Measurements from ENCODE around the gene COBL. TPM values are rescaled to one million over a fixed set of nuclear protein-coding genes. Genes with fewer than 3 reads are reported as not detected.

COBL gene
- total and polyA plus RNA-seq, 2 of the 8 experiments (the other 6 are each of a cell fraction or from before 2014, with no cell fraction given): 13.8 to 40.4 TPM

- DNase-seq (ENCODE audit: low read depth in 1 of 2, low spot score in 2 of 2): no peak
- Histone ChIP-seq H3K9ac (replicated peaks in 1 of 4; ENCODE audit: extremely low read depth in 1 of 4, low read depth in 3 of 4, low read length in 3 of 4) (no peak overlapping the region), H2BK5ac (ENCODE audit: low read depth, low read length) (no peak overlapping the region), H3K4ac (replicated peaks; ENCODE audit: insufficient read length, low read depth, low read length) (no peak overlapping the region), H3K27me3 (replicated peaks in 1 of 4; ENCODE audit: control insufficient read depth in 3 of 4, extremely low read depth in 1 of 4, insufficient read depth in 3 of 4, low read length in 3 of 4) (no peaks in the 10 kb centered on the region), H3K18ac (ENCODE audit: extremely low read depth, low read length) (no peak overlapping the region), H3K23ac (ENCODE audit: insufficient read length) (no peak overlapping the region), H2AFZ (ENCODE audit: low read length) (no peak overlapping the region), H3K79me2 (ENCODE audit: control insufficient read depth in 1 of 2, insufficient read depth in 2 of 2, low read length in 2 of 2) (peaks cover 3 to 91% of the 10 kb centered on the region in 2 experiments), H4K20me1 (replicated peaks in 1 of 2; ENCODE audit: control insufficient read depth in 1 of 2, insufficient read depth in 2 of 2, low read length in 2 of 2) (peaks cover 0 to 8% of the 10 kb centered on the region in 2 experiments), H2BK15ac (ENCODE audit: low read length) (no peak overlapping the region), H2BK20ac (ENCODE audit: low read length) (no peak overlapping the region), H2BK12ac (ENCODE audit: low read depth, low read length) (no peak overlapping the region), H3K27ac (ENCODE audit: low read depth, low read length) (no peak overlapping the region), H3K79me1 (ENCODE audit: low read depth, low read length) (peaks cover 4% of the 10 kb centered on the region; the same call in 1 of the 2 replicates), H4K91ac (replicated peaks; ENCODE audit: insufficient read length, low read length) (no peak overlapping the region), H3K56ac (replicated peaks; ENCODE audit: insufficient read length, low read depth, low read length) (no peak overlapping the region), H4K8ac (ENCODE audit: extremely low read depth, insufficient read depth, low read length) (no peak overlapping the region), H4K5ac (ENCODE audit: insufficient read length, low read depth, low read length) (no peak overlapping the region), H3K14ac (ENCODE audit: insufficient read length) (no peak overlapping the region), H2AK5ac (ENCODE audit: low read depth, low read length) (no peak overlapping the region), H2BK120ac (replicated peaks; ENCODE audit: low read depth, low read length) (no peak overlapping the region), H3K4me2 (ENCODE audit: insufficient read depth in 1 of 2, low read depth in 2 of 2, low read length in 2 of 2) (no peak overlapping the region), H3K36me3 (ENCODE audit: control insufficient read depth in 2 of 4, insufficient read depth in 4 of 4, low read length in 3 of 4) (no peaks in the 10 kb centered on the region), H3K4me1 (replicated peaks in 1 of 4; ENCODE audit: control insufficient read depth in 3 of 4, insufficient read depth in 4 of 4, low read length in 3 of 4) (peaks cover 3 to 17% (median 10%) of the 10 kb centered on the region in 4 experiments; a peak in 6 of 7 replicates), H3K23me2 (ENCODE audit: low read depth, low read length) (no peaks in the 10 kb centered on the region), H3K9me3 (ENCODE audit: insufficient read depth in 2 of 2, low read depth in 1 of 2, low read length in 1 of 2) (no peaks in the 10 kb centered on the region), H3K4me3 (ENCODE audit: extremely low read depth in 1 of 4, insufficient read depth in 2 of 4, low read depth in 3 of 4, low read length in 4 of 4) (no peak overlapping the region)
- POLR2A ChIA-PET (ENCODE audit: partially characterized antibody): interaction anchor here (0.6 to 2.3 kb wide), 6 partner anchors 11 to 602 kb away, joined by 3 to 6 read pairs (median 4); no protein-coding TSS in a partner anchor
- CTCF ChIA-PET (ENCODE audit: partially characterized antibody): interaction anchor here (0.7 to 10.2 kb wide), 6 partner anchors 16 to 716 kb away, joined by 3 to 92 read pairs (median 4); no protein-coding TSS in a partner anchor
- WGBS, 2 experiments (ENCODE audit: extremely low coverage in 1 of 2, insufficient coverage in 1 of 2, insufficient read length in 1 of 2, insufficient replicate concordance in 2 of 2, low coverage in 1 of 2, low lambda C conversion rate in 2 of 2, missing lambda C conversion rate in 1 of 2): 87% methylated on average over 6 of the region's 6 CpGs; no CpG with 5 or more reads in 1 of the 2 experiments
- FAIRE-seq: no peak
- TF ChIP-seq KDM1A (IDR thresholded peaks at IDR 0.05; ENCODE audit: borderline replicate concordance, low read length) (no peak), NRF1 (IDR thresholded peaks at IDR 0.05; ENCODE audit: low read depth, low read length) (no peak), EP300 (IDR thresholded peaks at IDR 0.05; ENCODE audit: borderline replicate concordance in 1 of 2, low read depth in 2 of 2, low read length in 2 of 2) (no peak), CHD1 (IDR thresholded peaks at IDR 0.05; ENCODE audit: low read depth, low read length) (no peak), NANOG (IDR thresholded peaks at IDR 0.05; ENCODE audit: insufficient read depth, low read depth, low read length, poor library complexity, severe bottlenecking) (no peak), RBBP5 (IDR thresholded peaks at IDR 0.05; ENCODE audit: borderline replicate concordance, low read depth, low read length) (no peak), EGR1 (IDR thresholded peaks at IDR 0.05; ENCODE audit: borderline replicate concordance, low read depth, low read length) (no peak), HDAC2 (IDR thresholded peaks at IDR 0.05; ENCODE audit: borderline replicate concordance in 1 of 2, low read depth in 2 of 2, low read length in 2 of 2) (no peak)
- TF ChIP-seq, protein P1, sequence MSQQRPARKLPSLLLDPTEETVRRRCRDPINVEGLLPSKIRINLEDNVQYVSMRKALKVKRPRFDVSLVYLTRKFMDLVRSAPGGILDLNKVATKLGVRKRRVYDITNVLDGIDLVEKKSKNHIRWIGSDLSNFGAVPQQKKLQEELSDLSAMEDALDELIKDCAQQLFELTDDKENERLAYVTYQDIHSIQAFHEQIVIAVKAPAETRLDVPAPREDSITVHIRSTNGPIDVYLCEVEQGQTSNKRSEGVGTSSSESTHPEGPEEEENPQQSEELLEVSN (IDR thresholded peaks at IDR 0.05): no peak
- TF ChIP-seq, protein P2, sequence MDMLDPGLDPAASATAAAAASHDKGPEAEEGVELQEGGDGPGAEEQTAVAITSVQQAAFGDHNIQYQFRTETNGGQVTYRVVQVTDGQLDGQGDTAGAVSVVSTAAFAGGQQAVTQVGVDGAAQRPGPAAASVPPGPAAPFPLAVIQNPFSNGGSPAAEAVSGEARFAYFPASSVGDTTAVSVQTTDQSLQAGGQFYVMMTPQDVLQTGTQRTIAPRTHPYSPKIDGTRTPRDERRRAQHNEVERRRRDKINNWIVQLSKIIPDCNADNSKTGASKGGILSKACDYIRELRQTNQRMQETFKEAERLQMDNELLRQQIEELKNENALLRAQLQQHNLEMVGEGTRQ (IDR thresholded peaks at IDR 0.05; ENCODE audit: low read length): no peak
Observed at GRCh38 chr7:51304729-51305128, 11.9 kb downstream of the COBL start.
